A673 (cell line): Measurements from ENCODE around the gene METTL18.

Experiments used
- CTCF ChIP-seq: fragments of 300-800, 200-600 bp; sonication (generic); conservative IDR thresholded peaks from 2 replicates; pipeline ENCODE4 v1.5.1; 2017; ENCODE audit warnings: low read depth, mild to moderate bottlenecking, antibody characterized with exemption, low read length, moderate library complexity, mixed read lengths
- EZH2 ChIP-seq: fragments of 200-600 bp; sonication (generic); IDR thresholded peaks from 2 replicates; pipeline ENCODE4 v1.6.1; 2017; ENCODE audit warnings: borderline replicate concordance, low read depth, mild to moderate bottlenecking, mixed read lengths, antibody characterized with exemption, low read length; ENCODE audit not compliant: poor library complexity, severe bottlenecking

- TF ChIP-seq CTCF, result no peak
- TF ChIP-seq EZH2, result no peak
These were observed 29.0 kb downstream of the METTL18 start for GRCh38 chr1:169765580-169766331.
